Caki2 (cell line): ENCODE measurements around the gene SLC6A3. TPM values are rescaled to one million over a fixed set of nuclear protein-coding genes. Genes with fewer than 3 reads are reported as not detected.
"Not testable (repeated sequence)": the region's sequence is repeated elsewhere in the genome, so short reads cannot be mapped to it uniquely, and the experiment has no call there.

ENCODE experiments used
- DNase-seq: peaks from one replicate; pipeline ENCODE4 v3.0.0-alpha.2; 2015; ENCODE audit warnings: low read depth
- in situ Hi-C: cut with HindIII; loops from 2 replicates; pipeline ENCODE4 v1.10.0; 2016; ENCODE audit warnings: low sequenced_read_pairs, low pct_unique_long_range_greater_than_20kb, mixed read lengths
- total RNA-seq: library from RNA; depleted of rRNA; stranded (reverse); fragments of >200 nt; shearing (Covaris generic); gene quantifications from 2 replicates; pipeline ENCODE4 v1.2.3, GENCODE V29; 2014; ENCODE audit warnings: low replicate concordance

The SLC6A3 gene
- total RNA-seq, 1 experiment from 2014 or later, result not detected

- in situ Hi-C loops, result no loop called here
- no peak for DNase-seq
Observed at GRCh38 chr5:1468247-1468612, 23.0 kb upstream of the SLC6A3 start.

- DNase-seq, result no peak
- in situ Hi-C loops, result no loop called here
Observed at GRCh38 chr5:1467341-1468246, 22.4 kb upstream of the SLC6A3 start.

GRCh38 chr5:1466631-1467265 is 21.5 kb upstream of the SLC6A3 start:
- no peak for DNase-seq
- in situ Hi-C loops, result no loop called here

GRCh38 chr5:1465966-1466471 is 20.8 kb upstream of the SLC6A3 start:
- in situ Hi-C loops, result no loop called here

GRCh38 chr5:1465117-1465516 is 19.9 kb upstream of the SLC6A3 start:
- in situ Hi-C loops, result no loop called here
- DNase-seq, result no peak

More at GRCh38 chr5:1465966-1466471, 20.8 kb upstream of the SLC6A3 start:
- no peak for DNase-seq

GRCh38 chr5:1464511-1464910 is 19.3 kb upstream of the SLC6A3 start:
- in situ Hi-C loops, result no loop called here
- DNase-seq, result no peak

- in situ Hi-C loops, result no loop called here
- no peak for DNase-seq
Observed at GRCh38 chr5:1464096-1464446, 18.8 kb upstream of the SLC6A3 start.

- in situ Hi-C loops, result no loop called here
- DNase-seq, result no peak
Observed at GRCh38 chr5:1463326-1464095, 18.3 kb upstream of the SLC6A3 start.

GRCh38 chr5:1462358-1462757 is 17.1 kb upstream of the SLC6A3 start:
- DNase-seq, result no peak
- in situ Hi-C loops, result no loop called here

- in situ Hi-C loops, result no loop called here
- DNase-seq, result no peak
Observed at GRCh38 chr5:1461396-1461795, 16.2 kb upstream of the SLC6A3 start.

- no peak for DNase-seq
- in situ Hi-C loops, result no loop called here
Observed at GRCh38 chr5:1460054-1460682, 14.9 kb upstream of the SLC6A3 start.

- DNase-seq, in situ Hi-C loops: not testable (repeated sequence)
Observed at GRCh38 chr5:1459435-1459834, 14.2 kb upstream of the SLC6A3 start.

- in situ Hi-C loops, DNase-seq: not testable (repeated sequence)
Observed at GRCh38 chr5:1456110-1456881, 11.1 kb upstream of the SLC6A3 start.

GRCh38 chr5:1453613-1454012 is 8.4 kb upstream of the SLC6A3 start:
- no peak for DNase-seq
- in situ Hi-C loops, result no loop called here

- DNase-seq, result no peak
- in situ Hi-C loops, result no loop called here
Observed at GRCh38 chr5:1449081-1449630, 3.9 kb upstream of the SLC6A3 start.

GRCh38 chr5:1448511-1449011 is 3.3 kb upstream of the SLC6A3 start:
- DNase-seq, result no peak
- in situ Hi-C loops, result no loop called here

- in situ Hi-C loops, result no loop called here
Observed at GRCh38 chr5:1447671-1448361, 2.6 kb upstream of the SLC6A3 start.

More at GRCh38 chr5:1447671-1448361, 2.6 kb upstream of the SLC6A3 start:
- DNase-seq, result no peak
